Nephron progenitor cell (in vitro differentiated cells): Measurements from ENCODE around the gene EGFLAM.

ENCODE experiments used
- DNase-seq: peaks from one replicate; pipeline ENCODE4 v3.0.0; 2021
- H3K27ac Mint-ChIP-seq: 2 replicates; pipeline ENCODE4 v1.8.0; 2021; ENCODE audit warnings: mild to moderate bottlenecking, moderate library complexity, mixed read lengths
- H3K27me3 Mint-ChIP-seq: 2 replicates; pipeline ENCODE4 v1.8.0; 2021; ENCODE audit warnings: mild to moderate bottlenecking, low read depth, mixed read lengths; ENCODE audit not compliant: poor library complexity
- H3K36me3 Mint-ChIP-seq: 2 replicates; pipeline ENCODE4 v1.8.0; 2021; ENCODE audit warnings: low read depth, mixed read lengths
- H3K4me1 Mint-ChIP-seq: 2 replicates; pipeline ENCODE4 v1.8.0; 2021; ENCODE audit warnings: mixed read lengths
- H3K4me3 Mint-ChIP-seq: 2 replicates; pipeline ENCODE4 v1.8.0; 2021; ENCODE audit warnings: mild to moderate bottlenecking, moderate library complexity, mixed read lengths
- H3K9me3 Mint-ChIP-seq: 2 replicates; pipeline ENCODE4 v1.8.0; 2021; ENCODE audit warnings: mild to moderate bottlenecking, moderate library complexity, mixed read lengths
- TF ChIP-seq, protein P1 (sequence below): fragments of 200-600 bp; sonication (generic); IDR thresholded peaks from 2 replicates; pipeline ENCODE4 v1.5.0; 2021; ENCODE audit warnings: antibody characterized with exemption

EGFLAM gene

GRCh38 chr5:38478166-38478565 lies 219.8 kb downstream of the EGFLAM start:
- Mint-ChIP-seq H3K4me3 (no peak overlapping the region), H3K9me3 (no peaks in the 10 kb centered on the region), H3K4me1 (peaks cover 14% of the 10 kb centered on the region), H3K36me3 (peaks cover 8% of the 10 kb centered on the region), H3K27ac (no peak overlapping the region), H3K27me3 (no peaks in the 10 kb centered on the region)
- TF ChIP-seq, protein P1, sequence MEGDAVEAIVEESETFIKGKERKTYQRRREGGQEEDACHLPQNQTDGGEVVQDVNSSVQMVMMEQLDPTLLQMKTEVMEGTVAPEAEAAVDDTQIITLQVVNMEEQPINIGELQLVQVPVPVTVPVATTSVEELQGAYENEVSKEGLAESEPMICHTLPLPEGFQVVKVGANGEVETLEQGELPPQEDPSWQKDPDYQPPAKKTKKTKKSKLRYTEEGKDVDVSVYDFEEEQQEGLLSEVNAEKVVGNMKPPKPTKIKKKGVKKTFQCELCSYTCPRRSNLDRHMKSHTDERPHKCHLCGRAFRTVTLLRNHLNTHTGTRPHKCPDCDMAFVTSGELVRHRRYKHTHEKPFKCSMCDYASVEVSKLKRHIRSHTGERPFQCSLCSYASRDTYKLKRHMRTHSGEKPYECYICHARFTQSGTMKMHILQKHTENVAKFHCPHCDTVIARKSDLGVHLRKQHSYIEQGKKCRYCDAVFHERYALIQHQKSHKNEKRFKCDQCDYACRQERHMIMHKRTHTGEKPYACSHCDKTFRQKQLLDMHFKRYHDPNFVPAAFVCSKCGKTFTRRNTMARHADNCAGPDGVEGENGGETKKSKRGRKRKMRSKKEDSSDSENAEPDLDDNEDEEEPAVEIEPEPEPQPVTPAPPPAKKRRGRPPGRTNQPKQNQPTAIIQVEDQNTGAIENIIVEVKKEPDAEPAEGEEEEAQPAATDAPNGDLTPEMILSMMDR = no peak
- DNase-seq = no peak

- no peak for DNase-seq
- Mint-ChIP-seq H3K4me3 (no peak overlapping the region), H3K27me3 (no peaks in the 10 kb centered on the region), H3K9me3 (no peaks in the 10 kb centered on the region), H3K4me1 (peaks cover 11% of the 10 kb centered on the region), H3K36me3 (peaks cover 9% of the 10 kb centered on the region), H3K27ac (peak overlapping the region; percentile 47)
- TF ChIP-seq, protein P1 = no peak
Observed at GRCh38 chr5:38478878-38479277, 220.5 kb downstream of the EGFLAM start.

- H3K4me3 Mint-ChIP-seq = no peak overlapping the region
- TF ChIP-seq, protein P1 = no peak
- no peak for DNase-seq
- peaks cover 11% of the 10 kb centered on the region for H3K4me1 Mint-ChIP-seq
- H3K36me3 Mint-ChIP-seq = peaks cover 14% of the 10 kb centered on the region
- no peaks in the 10 kb centered on the region for H3K9me3 Mint-ChIP-seq
- no peaks in the 10 kb centered on the region for H3K27me3 Mint-ChIP-seq
- peak overlapping the region; percentile 47 for H3K27ac Mint-ChIP-seq
Observed at GRCh38 chr5:38479315-38479904, 221.1 kb downstream of the EGFLAM start.

- Mint-ChIP-seq H3K27ac (peak overlapping the region; percentile 71), H3K4me1 (peaks cover 8% of the 10 kb centered on the region), H3K9me3 (no peaks in the 10 kb centered on the region), H3K27me3 (peaks cover 3% of the 10 kb centered on the region), H3K4me3 (no peak overlapping the region), H3K36me3 (peaks cover 44% of the 10 kb centered on the region)
- no peak for DNase-seq
- TF ChIP-seq, protein P1 = no peak
Observed at GRCh38 chr5:38483805-38484398, 225.5 kb downstream of the EGFLAM start.

- Mint-ChIP-seq H3K27me3 (no peaks in the 10 kb centered on the region), H3K9me3 (no peaks in the 10 kb centered on the region), H3K36me3 (peaks cover 12% of the 10 kb centered on the region), H3K27ac (peak overlapping the region; percentile 57), H3K4me1 (peaks cover 23% of the 10 kb centered on the region), H3K4me3 (no peak overlapping the region)
- DNase-seq = no peak
- TF ChIP-seq, protein P1 = no peak
Observed at GRCh38 chr5:38494175-38494574, 235.8 kb downstream of the EGFLAM start.

- Mint-ChIP-seq H3K36me3 (peaks cover 12% of the 10 kb centered on the region), H3K27ac (peak overlapping the region; percentile 57), H3K27me3 (no peaks in the 10 kb centered on the region), H3K4me1 (peaks cover 23% of the 10 kb centered on the region), H3K9me3 (no peaks in the 10 kb centered on the region), H3K4me3 (no peak overlapping the region)
- DNase-seq = no peak
- TF ChIP-seq, protein P1 = no peak
Observed at GRCh38 chr5:38494763-38495162, 236.4 kb downstream of the EGFLAM start.
